ENCODE data around the gene NAGLU. TPM values are rescaled to one million over a fixed set of nuclear protein-coding genes. Genes with fewer than 3 reads are reported as not detected.
A peak's percentile ranks its signal among the peaks of the same experiment; 100 is the strongest.

Gene NAGLU
- total RNA-seq, 2 donors from 2014 or later, result 19.6 to 22.1 TPM

DNA sequence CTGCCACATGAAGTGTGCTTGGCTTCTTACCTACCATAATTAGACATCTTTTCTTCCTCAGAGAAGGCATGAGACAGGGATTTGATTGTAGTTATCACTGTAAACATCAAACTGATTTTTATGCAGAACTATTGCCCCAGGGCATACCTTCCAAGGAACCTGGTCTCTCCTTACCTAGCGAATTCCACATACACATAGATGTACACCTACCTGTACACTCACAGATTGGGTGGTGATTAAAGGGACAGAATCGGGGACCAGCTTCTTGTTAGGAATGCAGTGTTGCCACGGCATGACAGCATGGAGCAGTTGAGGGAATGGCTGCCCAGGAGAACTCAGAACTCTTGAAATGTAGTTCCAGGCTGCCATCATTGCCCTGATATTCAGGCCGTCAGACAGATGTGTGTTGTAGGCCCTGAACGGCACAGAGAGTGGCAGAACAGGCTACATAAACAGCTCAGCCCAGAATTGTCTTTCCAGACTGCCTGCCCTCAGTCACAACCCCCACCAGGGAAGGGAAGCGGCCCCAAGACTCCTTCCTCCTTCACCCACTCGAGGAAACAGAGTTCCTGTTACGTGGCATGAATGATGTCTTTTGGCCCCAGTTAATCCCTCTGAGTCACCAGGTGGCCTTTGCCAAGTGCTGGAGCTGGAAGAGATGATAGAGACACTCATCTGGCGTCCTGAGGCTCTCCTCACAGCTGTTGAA is 17.8 kb upstream of the NAGLU start:
- no peak for TF ChIP-seq CTCF (IDR thresholded peaks at IDR 0.05)
- H3K36me3 ChIP-seq, result peaks cover 15% of the 10 kb centered on the region
- peak; percentile 96 for DNase-seq (ENCODE audit: low spot score)
- H3K27ac ChIP-seq, result peak overlapping the region; percentile 91 to 98
- no peaks in the 10 kb centered on the region for H3K9me3 ChIP-seq
- H3K27me3 ChIP-seq, result no peaks in the 10 kb centered on the region
- H3K4me1 ChIP-seq, result peaks cover 4 to 79% of the 10 kb centered on the region in 2 donors
- H3K4me3 ChIP-seq, result no peak overlapping the region

DNA sequence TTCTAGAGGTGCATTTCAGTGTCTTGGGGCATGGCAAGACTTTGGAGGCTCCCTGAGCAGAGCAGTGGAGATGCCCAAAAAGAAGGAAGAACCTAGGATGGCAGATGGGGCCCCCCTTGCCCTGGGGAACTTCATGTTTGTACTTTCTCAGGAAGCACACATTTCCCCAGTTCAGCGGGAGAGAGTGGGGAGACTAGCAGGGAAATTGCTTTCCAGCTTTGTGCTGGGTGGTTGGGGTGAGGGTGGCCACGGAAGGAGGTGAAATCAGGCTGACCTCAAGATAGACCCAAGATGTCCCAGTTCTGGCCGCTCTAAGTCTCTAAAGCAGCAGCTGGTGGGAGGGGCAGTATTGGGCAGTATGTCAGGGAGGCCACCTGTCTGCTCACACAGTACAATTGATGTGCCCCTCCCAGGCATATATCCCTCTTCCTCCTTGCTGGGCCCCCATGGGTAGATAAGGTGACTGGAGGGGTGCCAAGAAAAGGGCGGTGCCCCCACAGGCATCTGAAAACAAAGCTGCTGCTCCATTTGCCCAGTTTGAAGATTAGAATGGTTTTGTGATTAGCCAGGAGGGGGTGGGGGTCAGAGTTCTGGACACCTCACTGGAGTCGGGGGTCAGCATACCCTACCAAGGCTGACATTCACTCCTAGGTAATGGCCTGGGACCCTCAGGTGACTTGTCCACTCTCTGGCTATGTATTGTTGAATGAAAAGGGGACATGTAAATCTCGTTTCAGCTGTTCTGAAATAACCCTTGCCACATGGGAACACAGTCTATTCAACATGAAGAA is 17.1 kb upstream of the NAGLU start:
- Histone ChIP-seq H3K4me3 (no peak overlapping the region), H3K4me1 (peaks cover 4 to 73% of the 10 kb centered on the region in 2 donors), H3K36me3 (peaks cover 11% of the 10 kb centered on the region), H3K9me3 (no peaks in the 10 kb centered on the region), H3K27me3 (no peaks in the 10 kb centered on the region), H3K27ac (peak overlapping the region; percentile 91 to 98)
- TF ChIP-seq CTCF (IDR thresholded peaks at IDR 0.05), result no peak
- DNase-seq (ENCODE audit: low spot score), result peak; percentile 77

GRCh38 chr17:42519546-42520491 is 16.2 kb upstream of the NAGLU start:
- Histone ChIP-seq H3K4me3 (no peak overlapping the region), H3K36me3 (peaks cover 2% of the 10 kb centered on the region), H3K4me1 (peaks cover 4 to 76% of the 10 kb centered on the region in 2 donors), H3K27ac (peak overlapping the region; percentile 91 to 98), H3K27me3 (no peaks in the 10 kb centered on the region), H3K9me3 (no peaks in the 10 kb centered on the region)
- no peak for TF ChIP-seq CTCF (IDR thresholded peaks at IDR 0.05)
- peak; percentile 97 for DNase-seq (ENCODE audit: low spot score)

GRCh38 chr17:42520540-42520951 is 15.5 kb upstream of the NAGLU start:
- no peak for TF ChIP-seq CTCF (IDR thresholded peaks at IDR 0.05)
- H3K9me3 ChIP-seq, result no peaks in the 10 kb centered on the region
- H3K4me3 ChIP-seq, result no peak overlapping the region
- H3K36me3 ChIP-seq, result no peaks in the 10 kb centered on the region
- peaks cover 4 to 83% of the 10 kb centered on the region in 2 donors for H3K4me1 ChIP-seq
- no peaks in the 10 kb centered on the region for H3K27me3 ChIP-seq
- DNase-seq (ENCODE audit: low spot score), result no peak
- peak overlapping the region; percentile 91 to 98 for H3K27ac ChIP-seq

DNA sequence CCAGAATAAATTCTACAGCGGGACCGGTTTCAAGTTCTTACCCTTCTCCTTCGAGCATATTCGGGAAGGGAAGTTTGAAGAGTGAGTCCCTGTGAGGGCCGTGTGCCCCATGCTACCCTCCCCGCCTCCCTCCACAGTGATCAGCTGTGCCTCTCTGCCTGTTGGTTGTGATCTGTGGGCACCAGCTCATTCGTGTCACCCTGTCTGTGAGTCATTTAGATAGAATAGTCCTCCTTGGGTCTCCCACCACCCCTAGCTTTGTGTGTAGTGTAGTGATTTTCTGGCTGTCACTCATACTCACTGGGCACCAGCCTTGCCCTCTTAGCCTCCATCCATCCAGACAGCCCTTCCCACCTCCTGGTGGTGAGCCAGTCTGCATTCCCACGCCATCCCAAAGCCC is 15.0 kb upstream of the NAGLU start:
- Histone ChIP-seq H3K36me3 (no peaks in the 10 kb centered on the region), H3K27me3 (no peaks in the 10 kb centered on the region), H3K4me1 (peaks cover 4 to 87% of the 10 kb centered on the region in 2 donors), H3K9me3 (no peaks in the 10 kb centered on the region), H3K27ac (peak overlapping the region; percentile 91 to 98), H3K4me3 (no peak overlapping the region)
- no peak for TF ChIP-seq CTCF (IDR thresholded peaks at IDR 0.05)
- no peak for DNase-seq (ENCODE audit: low spot score)

All from right atrium auricular region (tissue), 2 donors.